Measurements from ENCODE around the gene ELOB. TPM values are rescaled to one million over a fixed set of nuclear protein-coding genes. Genes with fewer than 3 reads are reported as not detected.

Gene ELOB
- total RNA-seq, 2 donors from 2014 or later = 264 to 272 TPM

GRCh38 chr16:2783581-2784357 is 6.7 kb upstream of the ELOB start:
- Mint-ChIP-seq H3K4me3 (no peak overlapping the region), H3K4me1 (peaks cover 7% of the 10 kb centered on the region), H3K36me3 (ENCODE audit: low read depth) (no peaks in the 10 kb centered on the region), H3K27me3 (ENCODE audit: insufficient read depth) (peaks cover 12% of the 10 kb centered on the region), H3K9me3 (no peaks in the 10 kb centered on the region), H3K27ac (no peak overlapping the region)
- Histone ChIP-seq H3K27ac (ENCODE audit: low read depth, low read length) (no peak overlapping the region), H3K9ac (ENCODE audit: extremely low read depth, low read length, poor library complexity, severe bottlenecking) (no peak overlapping the region), H3K27me3 (ENCODE audit: control insufficient read depth, insufficient read depth, low read length, poor library complexity, severe bottlenecking) (peaks cover 20% of the 10 kb centered on the region), H3K9me3 (ENCODE audit: control insufficient read depth, low read length) (no peaks in the 10 kb centered on the region), H3K4me3 (ENCODE audit: low read length) (no peak overlapping the region), H3K36me3 (ENCODE audit: control insufficient read depth, insufficient read depth, low read length) (no peaks in the 10 kb centered on the region), H3K4me1 (ENCODE audit: control insufficient read depth, insufficient read depth, low read length) (peaks cover 5% of the 10 kb centered on the region)
- DNase-seq = peak; percentile 43
- TF ChIP-seq, protein P1, sequence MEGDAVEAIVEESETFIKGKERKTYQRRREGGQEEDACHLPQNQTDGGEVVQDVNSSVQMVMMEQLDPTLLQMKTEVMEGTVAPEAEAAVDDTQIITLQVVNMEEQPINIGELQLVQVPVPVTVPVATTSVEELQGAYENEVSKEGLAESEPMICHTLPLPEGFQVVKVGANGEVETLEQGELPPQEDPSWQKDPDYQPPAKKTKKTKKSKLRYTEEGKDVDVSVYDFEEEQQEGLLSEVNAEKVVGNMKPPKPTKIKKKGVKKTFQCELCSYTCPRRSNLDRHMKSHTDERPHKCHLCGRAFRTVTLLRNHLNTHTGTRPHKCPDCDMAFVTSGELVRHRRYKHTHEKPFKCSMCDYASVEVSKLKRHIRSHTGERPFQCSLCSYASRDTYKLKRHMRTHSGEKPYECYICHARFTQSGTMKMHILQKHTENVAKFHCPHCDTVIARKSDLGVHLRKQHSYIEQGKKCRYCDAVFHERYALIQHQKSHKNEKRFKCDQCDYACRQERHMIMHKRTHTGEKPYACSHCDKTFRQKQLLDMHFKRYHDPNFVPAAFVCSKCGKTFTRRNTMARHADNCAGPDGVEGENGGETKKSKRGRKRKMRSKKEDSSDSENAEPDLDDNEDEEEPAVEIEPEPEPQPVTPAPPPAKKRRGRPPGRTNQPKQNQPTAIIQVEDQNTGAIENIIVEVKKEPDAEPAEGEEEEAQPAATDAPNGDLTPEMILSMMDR (conservative IDR thresholded peaks at IDR 0.05) = no peak
- 93 to 95% methylated on average over 12 to 15 of the region's 15 CpGs for WGBS, 2 experiments (ENCODE audit: insufficient coverage in 1 of 2, insufficient read length in 1 of 2)

GRCh38 chr16:2782583-2783351 is 5.7 kb upstream of the ELOB start:
- H3K27me3 Mint-ChIP-seq (ENCODE audit: insufficient read depth) = peaks cover 12% of the 10 kb centered on the region
- Histone ChIP-seq H3K9me3 (ENCODE audit: control insufficient read depth, low read length) (no peaks in the 10 kb centered on the region), H3K27me3 (ENCODE audit: control insufficient read depth, insufficient read depth, low read length, poor library complexity, severe bottlenecking) (peaks cover 20% of the 10 kb centered on the region), H3K4me3 (ENCODE audit: low read length) (no peak overlapping the region), H3K36me3 (ENCODE audit: control insufficient read depth, insufficient read depth, low read length) (no peaks in the 10 kb centered on the region), H3K9ac (ENCODE audit: extremely low read depth, low read length, poor library complexity, severe bottlenecking) (no peak overlapping the region), H3K4me1 (ENCODE audit: control insufficient read depth, insufficient read depth, low read length) (peaks cover 5% of the 10 kb centered on the region), H3K27ac (ENCODE audit: low read depth, low read length) (no peak overlapping the region)
- no peak overlapping the region for H3K27ac Mint-ChIP-seq
- peaks cover 15% of the 10 kb centered on the region for H3K4me1 Mint-ChIP-seq
- H3K4me3 Mint-ChIP-seq = no peak overlapping the region
- H3K36me3 Mint-ChIP-seq (ENCODE audit: low read depth) = no peaks in the 10 kb centered on the region
- TF ChIP-seq, protein P1 (conservative IDR thresholded peaks at IDR 0.05) = peak; percentile 61
- 93 to 94% methylated on average over 12 to 20 of the region's 20 CpGs for WGBS, 2 experiments (ENCODE audit: insufficient coverage in 1 of 2, insufficient read length in 1 of 2)
- H3K9me3 Mint-ChIP-seq = no peaks in the 10 kb centered on the region
- peak; percentile 66 for DNase-seq

DNA sequence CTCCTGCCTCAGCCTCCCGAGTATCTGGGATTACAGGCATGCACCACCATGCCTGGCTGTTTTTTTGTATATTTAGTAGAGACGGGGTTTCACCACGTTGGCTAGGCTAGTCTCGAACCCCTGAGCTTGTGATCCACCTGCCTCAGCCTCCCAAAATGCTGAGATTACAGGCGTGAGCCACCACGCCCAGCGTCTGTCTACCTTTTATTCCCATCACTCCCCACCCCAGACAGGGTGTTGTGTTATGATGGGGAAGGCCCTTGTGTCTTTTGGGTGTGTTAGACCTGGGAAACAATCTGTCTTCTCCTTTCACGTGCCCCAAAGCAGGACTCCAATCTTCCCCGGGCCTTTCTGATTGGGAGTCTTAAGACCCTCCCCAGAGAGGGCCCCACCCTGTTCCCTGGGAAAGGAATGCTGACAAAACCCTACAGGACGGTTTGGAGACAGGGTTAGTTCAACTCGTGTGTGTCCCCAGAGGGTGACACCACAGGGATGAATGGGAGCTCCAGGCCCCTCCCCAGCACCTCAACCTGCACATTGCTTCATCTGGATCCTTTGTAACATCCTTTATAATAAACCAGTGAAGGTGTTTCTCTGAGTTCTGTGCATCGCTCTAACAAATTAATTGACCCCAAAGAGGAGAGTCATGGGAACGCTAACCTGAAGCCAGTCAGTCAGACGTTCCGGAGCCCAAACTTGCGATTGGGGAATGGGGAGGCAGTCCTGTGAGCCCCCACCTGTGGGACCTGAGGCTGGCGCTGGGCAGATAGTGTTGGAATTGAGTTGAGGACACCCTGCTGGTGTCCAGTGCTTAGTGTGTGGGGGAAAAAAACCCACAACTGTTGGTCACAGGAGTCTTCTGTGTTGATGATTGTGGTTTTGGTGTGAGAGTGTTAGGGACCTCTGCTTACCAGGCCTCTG is 3.2 kb upstream of the ELOB start:
- WGBS, 2 experiments (ENCODE audit: insufficient coverage in 1 of 2, insufficient read length in 1 of 2) = 76 to 78% methylated on average over 12 to 14 of the region's 17 CpGs
- H3K4me3 Mint-ChIP-seq = no peak overlapping the region
- no peaks in the 10 kb centered on the region for H3K9me3 Mint-ChIP-seq

More for the DNA sequence above, 3.2 kb upstream of the ELOB start:
- TF ChIP-seq, protein P1 (conservative IDR thresholded peaks at IDR 0.05) = no peak
- Histone ChIP-seq H3K27me3 (ENCODE audit: control insufficient read depth, insufficient read depth, low read length, poor library complexity, severe bottlenecking) (peaks cover 11% of the 10 kb centered on the region), H3K9ac (ENCODE audit: extremely low read depth, low read length, poor library complexity, severe bottlenecking) (no peak overlapping the region), H3K9me3 (ENCODE audit: control insufficient read depth, low read length) (no peaks in the 10 kb centered on the region), H3K4me3 (ENCODE audit: low read length) (no peak overlapping the region), H3K36me3 (ENCODE audit: control insufficient read depth, insufficient read depth, low read length) (peaks cover under 1% of the 10 kb centered on the region), H3K27ac (ENCODE audit: low read depth, low read length) (no peak overlapping the region), H3K4me1 (ENCODE audit: control insufficient read depth, insufficient read depth, low read length) (peaks cover 5% of the 10 kb centered on the region)
- peaks cover 17% of the 10 kb centered on the region for H3K4me1 Mint-ChIP-seq
- peaks cover 3% of the 10 kb centered on the region for H3K36me3 Mint-ChIP-seq (ENCODE audit: low read depth)
- DNase-seq = peak; percentile 51
- peaks cover 7% of the 10 kb centered on the region for H3K27me3 Mint-ChIP-seq (ENCODE audit: insufficient read depth)
- H3K27ac Mint-ChIP-seq = no peak overlapping the region

All from endodermal cell (in vitro differentiated cells).